CD8-positive, alpha-beta memory T cell (primary cell): ENCODE results near the gene ZNF646. TPM values are rescaled to one million over a fixed set of nuclear protein-coding genes. Genes with fewer than 3 reads are reported as not detected.

Experiments used
- CTCF ChIA-PET: fragments of 350-600 bp; sonication (Branson Sonifier 250); formaldehyde crosslinking; loops from one replicate; lab custom pipeline; 2021; ENCODE audit warnings: antibody characterized with exemption; lab: Charles Lee
- POLR2A ChIA-PET: fragments of 350-600 bp; sonication (Branson Sonifier 250); formaldehyde crosslinking; loops from one replicate; lab custom pipeline; 2021; ENCODE audit warnings: antibody characterized with exemption; lab: Charles Lee
- DNase-seq, 5 donors: peaks; one replicate each; pipeline versions ENCODE4 v3.0.0 to v3.0.0-alpha.2; 2020 to 2022; ENCODE audit warnings: mixed read lengths in 1 of 5
- H3K27ac ChIP-seq: one replicate; pipeline ENCODE4 v1.7.0; 2013; ENCODE audit warnings: low read depth, mild to moderate bottlenecking, low read length, moderate library complexity
- H3K27me3 ChIP-seq: 2 replicates; pipeline ENCODE4 v1.7.0; 2013; ENCODE audit warnings: low read length, mild to moderate bottlenecking; ENCODE audit not compliant: insufficient read depth, poor library complexity, severe bottlenecking
- H3K36me3 ChIP-seq: 2 replicates; pipeline ENCODE4 v1.7.0; 2013; ENCODE audit warnings: mild to moderate bottlenecking, low read length, moderate library complexity; ENCODE audit not compliant: insufficient read depth
- H3K4me1 ChIP-seq: 2 replicates; pipeline ENCODE4 v1.7.0; 2013; ENCODE audit warnings: mild to moderate bottlenecking, low read length, moderate library complexity; ENCODE audit not compliant: insufficient read depth
- H3K4me3 ChIP-seq: 2 replicates; pipeline ENCODE4 v1.7.0; 2013; ENCODE audit warnings: mild to moderate bottlenecking, low read length
- H3K9me3 ChIP-seq: 2 replicates; pipeline ENCODE4 v1.7.0; 2013; ENCODE audit warnings: mild to moderate bottlenecking, low read length
- H3K27ac Mint-ChIP-seq, 8 donors: one replicate each; pipeline ENCODE4 v1.8.0; 2020 to 2021; ENCODE audit warnings: mixed read lengths in 8 of 8, mild to moderate bottlenecking in 6 of 8, inconsistent platforms in 3 of 8, moderate library complexity in 3 of 8
- H3K27me3 Mint-ChIP-seq, 2 donors: one replicate each; pipeline ENCODE4 v1.8.0; 2020 to 2021; ENCODE audit warnings: mixed read lengths in 2 of 2, mild to moderate bottlenecking in 1 of 2, moderate library complexity in 1 of 2
- H3K36me3 Mint-ChIP-seq, 3 donors: one replicate each; pipeline ENCODE4 v1.8.0; 2020 to 2021; ENCODE audit warnings: mixed read lengths in 3 of 3, inconsistent platforms in 1 of 3, mild to moderate bottlenecking in 1 of 3
- H3K4me1 Mint-ChIP-seq, 3 donors: one replicate each; pipeline ENCODE4 v1.8.0; 2020 to 2021; ENCODE audit warnings: mixed read lengths in 3 of 3, inconsistent platforms in 1 of 3, mild to moderate bottlenecking in 1 of 3
- H3K4me3 Mint-ChIP-seq, 7 donors: one replicate each; pipeline ENCODE4 v1.8.0; 2020 to 2021; ENCODE audit warnings: mixed read lengths in 7 of 7, mild to moderate bottlenecking in 6 of 7, moderate library complexity in 4 of 7, inconsistent platforms in 2 of 7
- H3K9me3 Mint-ChIP-seq, 5 donors: one replicate each; pipeline ENCODE4 v1.8.0; 2020 to 2022; ENCODE audit warnings: mixed read lengths in 5 of 5, mild to moderate bottlenecking in 3 of 5, moderate library complexity in 2 of 5, inconsistent platforms in 1 of 5
- polyA plus RNA-seq: library from polyadenylated mRNA; unstranded; fragments of 300-500 nt; fragmentation: Illumina TruSeq; gene quantifications from one replicate; pipeline ENCODE4 v1.2.3, GENCODE V29; 2021
- total RNA-seq, 2 experiments: library from RNA; stranded (reverse); gene quantifications; one replicate each; pipeline ENCODE4 v1.2.3, GENCODE V29; 2021

ZNF646 gene
- total and polyA plus RNA-seq, 3 experiments from 2014 or later: 9.3 to 25.9 (median 23.4) TPM

GRCh38 chr16:31114468-31114867, 40.2 kb downstream of the ZNF646 start:
- H3K27me3 Mint-ChIP-seq: no peaks in the 10 kb centered on the region
- peak overlapping the region in 2 of 7 donors; percentile 32 to 70 for H3K4me3 Mint-ChIP-seq
- H3K27me3 ChIP-seq: no peaks in the 10 kb centered on the region
- no peak overlapping the region for H3K27ac ChIP-seq
- peak overlapping the region in 3 of 8 donors; percentile 19 to 68 (median 34) for H3K27ac Mint-ChIP-seq
- peaks cover 18% of the 10 kb centered on the region in 3 donors for H3K4me1 Mint-ChIP-seq
- H3K9me3 Mint-ChIP-seq: no peaks in the 10 kb centered on the region
- no peak for DNase-seq
- peaks cover 8% of the 10 kb centered on the region for H3K36me3 ChIP-seq
- H3K36me3 Mint-ChIP-seq: peaks cover 0 to 51% (median 0%) of the 10 kb centered on the region in 3 donors
- H3K9me3 ChIP-seq: no peaks in the 10 kb centered on the region
- H3K4me3 ChIP-seq: no peak overlapping the region
- peaks cover 12% of the 10 kb centered on the region for H3K4me1 ChIP-seq
- CTCF ChIA-PET: interaction anchor here (1.9 kb wide), 1 partner anchor 28 kb away, joined by 4 read pairs; no protein-coding TSS in a partner anchor
- POLR2A ChIA-PET: interaction anchor here (0.7 kb wide), 1 partner anchor 28 kb away, joined by 3 read pairs; no protein-coding TSS in a partner anchor

GRCh38 chr16:31117384-31118222, 43.4 kb downstream of the ZNF646 start, which contains the start of gene KAT8:
Gene KAT8 (plus strand): TSS chr16:31117664. CDS start chr16:31117682, 18 bp downstream.
- ChIA-PET POLR2A (interaction anchor here (0.5 to 3.1 kb wide), 22 partner anchors 9 to 1523 kb away, joined by 3 to 59 read pairs (median 3); partner anchors contain the start of genes ARMC5, BCKDK, FUS and SETD1A), CTCF (interaction anchor here (0.8 to 2.7 kb wide), 4 partner anchors 11 to 44 kb away, joined by 3 to 34 read pairs (median 6); partner anchors contain the start of genes ZNF646 and ZNF668)
- H3K27me3 Mint-ChIP-seq: no peaks in the 10 kb centered on the region

GRCh38 chr16:31118223-31119155, 44.3 kb downstream of the ZNF646 start:
- peaks cover 29% of the 10 kb centered on the region for H3K36me3 ChIP-seq
- H3K9me3 ChIP-seq: no peaks in the 10 kb centered on the region
- ChIA-PET CTCF (interaction anchor here (0.9 to 2.7 kb wide), 3 partner anchors 17 to 45 kb away, joined by 3 to 34 read pairs (median 9); partner anchors contain the start of genes ZNF646 and ZNF668), POLR2A (interaction anchor here (0.6 to 3.1 kb wide), 15 partner anchors 10 to 1524 kb away, joined by 3 to 59 read pairs (median 6); partner anchors contain the start of genes ARMC5, BCKDK, FUS and SETD1A)
- H3K27me3 ChIP-seq: no peaks in the 10 kb centered on the region
- Mint-ChIP-seq H3K27ac (peak overlapping the region; percentile 76 to 99 (median 96)), H3K9me3 (no peaks in the 10 kb centered on the region), H3K27me3 (no peaks in the 10 kb centered on the region), H3K36me3 (peaks cover 0 to 42% (median 12%) of the 10 kb centered on the region in 3 donors), H3K4me3 (peak overlapping the region; percentile 83 to 95 (median 89)), H3K4me1 (peaks cover 13 to 18% (median 16%) of the 10 kb centered on the region in 3 donors)
- peaks cover 12% of the 10 kb centered on the region for H3K4me1 ChIP-seq
- no peak for DNase-seq
- H3K4me3 ChIP-seq: peak overlapping the region; percentile 90
- peak overlapping the region; percentile 90 for H3K27ac ChIP-seq

More at GRCh38 chr16:31117384-31118222, 43.4 kb downstream of the ZNF646 start, which contains the start of gene KAT8:
- peak within 1 kb of the TSS; percentile 90 for H3K27ac ChIP-seq
- peak; percentile 96 to 98 (median 97) for DNase-seq
- H3K9me3 ChIP-seq: no peaks in the 10 kb centered on the region
- peaks cover 12% of the 10 kb centered on the region for H3K4me1 ChIP-seq
- no peaks in the 10 kb centered on the region for H3K27me3 ChIP-seq
- Mint-ChIP-seq H3K4me1 (peaks cover 13 to 18% (median 16%) of the 10 kb centered on the region in 3 donors), H3K36me3 (peaks cover 0 to 46% (median 12%) of the 10 kb centered on the region in 3 donors), H3K4me3 (peak within 1 kb of the TSS; percentile 83 to 95 (median 89)), H3K27ac (peak within 1 kb of the TSS; percentile 76 to 99 (median 96)), H3K9me3 (no peaks in the 10 kb centered on the region)
- peak within 1 kb of the TSS; percentile 90 for H3K4me3 ChIP-seq
- peaks cover 29% of the 10 kb centered on the region for H3K36me3 ChIP-seq

GRCh38 chr16:31120129-31120528, 45.9 kb downstream of the ZNF646 start:
- H3K36me3 ChIP-seq: peaks cover 29% of the 10 kb centered on the region
- no peaks in the 10 kb centered on the region for H3K27me3 ChIP-seq
- H3K27me3 Mint-ChIP-seq: no peaks in the 10 kb centered on the region
- POLR2A ChIA-PET: no interaction called here
- H3K9me3 ChIP-seq: no peaks in the 10 kb centered on the region
- DNase-seq: no peak
- H3K27ac ChIP-seq: no peak overlapping the region
- peaks cover 12% of the 10 kb centered on the region for H3K4me1 ChIP-seq
- H3K27ac Mint-ChIP-seq: peak overlapping the region in 3 of 8 donors; percentile 3 to 42 (median 16)
- H3K4me3 Mint-ChIP-seq: no peak overlapping the region
- peaks cover 13 to 18% (median 16%) of the 10 kb centered on the region in 3 donors for H3K4me1 Mint-ChIP-seq
- H3K4me3 ChIP-seq: no peak overlapping the region
- no peaks in the 10 kb centered on the region for H3K9me3 Mint-ChIP-seq
- CTCF ChIA-PET: interaction anchor here (3.3 kb wide), 1 partner anchor 22 kb away, joined by 19 read pairs; no protein-coding TSS in a partner anchor
- H3K36me3 Mint-ChIP-seq: peaks cover 0 to 55% (median 12%) of the 10 kb centered on the region in 3 donors

- H3K36me3 ChIP-seq: peaks cover 14% of the 10 kb centered on the region
- H3K36me3 Mint-ChIP-seq: peaks cover 0 to 75% (median 20%) of the 10 kb centered on the region in 3 donors
- no peaks in the 10 kb centered on the region for H3K27me3 ChIP-seq
- H3K4me1 ChIP-seq: no peaks in the 10 kb centered on the region
- H3K9me3 Mint-ChIP-seq: no peaks in the 10 kb centered on the region
- H3K27ac Mint-ChIP-seq: no peak overlapping the region
- POLR2A ChIA-PET: no interaction called here
- H3K4me1 Mint-ChIP-seq: no peaks in the 10 kb centered on the region
- H3K4me3 Mint-ChIP-seq: no peak overlapping the region
- DNase-seq: no peak
- no peaks in the 10 kb centered on the region for H3K9me3 ChIP-seq
- H3K27ac ChIP-seq: no peak overlapping the region
- CTCF ChIA-PET: no interaction called here
- no peaks in the 10 kb centered on the region for H3K27me3 Mint-ChIP-seq
- no peak overlapping the region for H3K4me3 ChIP-seq
Measured at GRCh38 chr16:31125844-31126243, 51.6 kb downstream of the ZNF646 start.

- H3K4me3 Mint-ChIP-seq: no peak overlapping the region
- H3K4me1 Mint-ChIP-seq: no peaks in the 10 kb centered on the region
- DNase-seq: no peak
- Histone ChIP-seq H3K9me3 (no peaks in the 10 kb centered on the region), H3K36me3 (peaks cover 8% of the 10 kb centered on the region), H3K4me1 (no peaks in the 10 kb centered on the region), H3K4me3 (no peak overlapping the region), H3K27ac (no peak overlapping the region), H3K27me3 (no peaks in the 10 kb centered on the region)
- ChIA-PET POLR2A (interaction anchor here (1.2 kb wide), 1 partner anchor 10 kb away, joined by 5 read pairs; the partner anchor contains the start of gene KAT8), CTCF (interaction anchor here (3.8 kb wide), 1 partner anchor 15 kb away, joined by 21 read pairs; no protein-coding TSS in a partner anchor)
- H3K27me3 Mint-ChIP-seq: no peaks in the 10 kb centered on the region
- H3K36me3 Mint-ChIP-seq: peaks cover 0 to 78% (median 17%) of the 10 kb centered on the region in 3 donors
- no peaks in the 10 kb centered on the region for H3K9me3 Mint-ChIP-seq
- no peak overlapping the region for H3K27ac Mint-ChIP-seq
Measured at GRCh38 chr16:31127182-31127581, 53.0 kb downstream of the ZNF646 start.
